IMR-90 (cell line): ENCODE data around the gene TATDN2. TPM values are rescaled to one million over a fixed set of nuclear protein-coding genes. Genes with fewer than 3 reads are reported as not detected.

ENCODE experiments used
- ATAC-seq: fragments of 200-7000 bp; cut with Tn5 transposase; 2 replicates; pipeline ENCODE4 v1.9.1; 2020; ENCODE audit warnings: low read depth, mild to moderate bottlenecking, moderate library complexity
- BruUV-seq: library from RNA; stranded (reverse); fragments of 400-500 nt; replicated peaks from 2 replicates; lab custom pipeline; 2021; lab: Mats Ljungman, UMichigan
- CTCF ChIA-PET: fragments of 300-600 bp; formaldehyde crosslinking; extraction: SDS; loops from one replicate; lab custom pipeline; 2021; ENCODE audit warnings: antibody characterized with exemption; lab: Yijun Ruan, JAX
- POLR2A ChIA-PET: fragments of 300-600 bp; sonication (Branson Sonifier 250); formaldehyde crosslinking; loops from one replicate; lab custom pipeline; 2022; ENCODE audit warnings: antibody characterized with exemption; ENCODE audit not compliant: unreplicated experiment; lab: Charles Lee
- DNase-seq: peaks from one replicate; pipeline ENCODE4 v3.0.0; 2013
- H2AFZ ChIP-seq: replicated peaks from 2 replicates; pipeline ENCODE3; 2013; ENCODE audit warnings: low read length, mild to moderate bottlenecking; ENCODE audit not compliant: poor library complexity
- H2AK5ac ChIP-seq: 2 replicates; pipeline ENCODE4 v1.6.1; 2013; ENCODE audit warnings: low read depth, low read length, inconsistent platforms
- H2AK9ac ChIP-seq: replicated peaks from 2 replicates; pipeline ENCODE3; 2013; ENCODE audit warnings: mild to moderate bottlenecking, low read depth, low read length, moderate library complexity; ENCODE audit not compliant: poor library complexity
- H2BK120ac ChIP-seq: 2 replicates; pipeline ENCODE4 v1.6.1; 2013; ENCODE audit warnings: low read depth, low read length, inconsistent platforms
- H2BK15ac ChIP-seq: 3 replicates; pipeline ENCODE4 v1.6.1; 2013; ENCODE audit warnings: low read depth, low read length, inconsistent platforms
- H2BK20ac ChIP-seq: 2 replicates; pipeline ENCODE4 v1.6.1; 2013; ENCODE audit warnings: low read depth, mild to moderate bottlenecking, inconsistent platforms, low read length, moderate library complexity
- H2BK5ac ChIP-seq: 2 replicates; pipeline ENCODE4 v1.6.1; 2013; ENCODE audit warnings: mild to moderate bottlenecking, low read depth, low read length, inconsistent platforms; ENCODE audit not compliant: poor library complexity, severe bottlenecking
- H3K14ac ChIP-seq: replicated peaks from 2 replicates; pipeline ENCODE4 v1.6.1; 2013; ENCODE audit warnings: low read depth, low read length, inconsistent platforms
- H3K18ac ChIP-seq: 2 replicates; pipeline ENCODE4 v1.6.1; 2013; ENCODE audit warnings: low read depth, low read length, control low read depth
- H3K23ac ChIP-seq: 2 replicates; pipeline ENCODE4 v1.6.1; 2013; ENCODE audit warnings: low read depth, low read length, inconsistent platforms
- H3K27ac ChIP-seq: 2 replicates; pipeline ENCODE4 v1.5.1; 2013; ENCODE audit warnings: mild to moderate bottlenecking, control low read depth, low read length; ENCODE audit not compliant: insufficient read depth
- H3K27me3 ChIP-seq: 2 replicates; pipeline ENCODE4 v1.6.1; 2013; ENCODE audit warnings: low read length; ENCODE audit not compliant: control insufficient read depth, insufficient read depth
- H3K36me3 ChIP-seq: 2 replicates; pipeline ENCODE4 v1.6.1; 2013; ENCODE audit warnings: low read length, mixed read lengths; ENCODE audit not compliant: control insufficient read depth, insufficient read depth
- H3K4ac ChIP-seq: 2 replicates; pipeline ENCODE4 v1.6.1; 2013; ENCODE audit warnings: low read depth, low read length, inconsistent platforms
- H3K4me1 ChIP-seq: 2 replicates; pipeline ENCODE4 v1.6.1; 2013; ENCODE audit warnings: low read length, mixed read lengths; ENCODE audit not compliant: control insufficient read depth, insufficient read depth
- H3K4me2 ChIP-seq: 2 replicates; pipeline ENCODE4 v1.6.1; 2013; ENCODE audit warnings: low read depth, mild to moderate bottlenecking, control low read depth, low read length, moderate library complexity
- H3K4me3 ChIP-seq: 2 replicates; pipeline ENCODE4 v1.5.1; 2013; ENCODE audit warnings: low read depth, mild to moderate bottlenecking, control low read depth, low read length, moderate library complexity; ENCODE audit not compliant: insufficient read depth
- H3K56ac ChIP-seq: 2 replicates; pipeline ENCODE4 v1.6.1; 2013; ENCODE audit warnings: low read length, inconsistent platforms; ENCODE audit not compliant: insufficient read depth; ENCODE audit errors: extremely low read depth
- H3K79me1 ChIP-seq, 2 experiments: 2 replicates each; pipeline ENCODE4 v1.6.1; 2013; ENCODE audit warnings: low read length in 2 of 2, inconsistent platforms in 1 of 2, low read depth in 1 of 2
- H3K9ac ChIP-seq: 2 replicates; pipeline ENCODE4 v1.6.1; 2013; ENCODE audit warnings: low read depth, low read length, control low read depth
- H3K9me1 ChIP-seq: 2 replicates; pipeline ENCODE4 v1.6.1; 2013; ENCODE audit warnings: low read length, inconsistent platforms; ENCODE audit not compliant: insufficient read depth
- H3K9me3 ChIP-seq: 2 replicates; pipeline ENCODE4 v1.6.1; 2013; ENCODE audit warnings: low read length; ENCODE audit not compliant: control insufficient read depth, insufficient read depth
- H4K20me1 ChIP-seq: 2 replicates; pipeline ENCODE4 v1.6.1; 2013; ENCODE audit warnings: low read length, inconsistent platforms; ENCODE audit not compliant: insufficient read depth
- H4K5ac ChIP-seq: 2 replicates; pipeline ENCODE4 v1.6.1; 2013; ENCODE audit warnings: mild to moderate bottlenecking, low read depth, low read length, control low read depth
- H4K8ac ChIP-seq, 2 experiments: 2 replicates each; pipeline ENCODE4 v1.6.1; 2013; ENCODE audit warnings: low read depth in 2 of 2, low read length in 2 of 2, control low read depth in 1 of 2, inconsistent platforms in 1 of 2
- H4K91ac ChIP-seq: 2 replicates; pipeline ENCODE4 v1.6.1; 2013; ENCODE audit warnings: low read depth, low read length, inconsistent platforms; ENCODE audit not compliant: insufficient read depth
- BHLHE40 ChIP-seq: fragments of 150-350 bp; IDR thresholded peaks from 2 replicates; pipeline ENCODE4 v1.6.1; 2016; ENCODE audit warnings: mild to moderate bottlenecking, low read depth, low read length
- CEBPB ChIP-seq: IDR thresholded peaks from 2 replicates; pipeline ENCODE4 v1.6.1; 2012; ENCODE audit warnings: low read depth, low read length, improper control_type of control experiment
- CHD1 ChIP-seq: IDR thresholded peaks from 2 replicates; pipeline ENCODE4 v1.6.1; 2012; ENCODE audit warnings: low read depth, low read length, improper control_type of control experiment
- CTCF ChIP-seq: conservative IDR thresholded peaks from 2 replicates; pipeline ENCODE4 v1.5.1; 2012; ENCODE audit warnings: mild to moderate bottlenecking, low read depth, low read length, improper control_type of control experiment
- ELK1 ChIP-seq: fragments of 150-350 bp; IDR thresholded peaks from 2 replicates; pipeline ENCODE4 v1.6.1; 2016; ENCODE audit warnings: low read depth, mild to moderate bottlenecking, low read length, moderate library complexity, borderline replicate concordance
- FOS ChIP-seq: fragments of 150-350 bp; IDR thresholded peaks from 2 replicates; pipeline ENCODE4 v1.6.1; 2016; ENCODE audit warnings: low read depth, low read length
- MAFK ChIP-seq: IDR thresholded peaks from 2 replicates; pipeline ENCODE4 v1.6.1; 2012; ENCODE audit warnings: low read depth, low read length, improper control_type of control experiment
- MAZ ChIP-seq: IDR thresholded peaks from 2 replicates; pipeline ENCODE4 v1.6.1; 2012; ENCODE audit warnings: low read depth, mild to moderate bottlenecking, low read length, improper control_type of control experiment, moderate library complexity, borderline replicate concordance
- MXI1 ChIP-seq: IDR thresholded peaks from 2 replicates; pipeline ENCODE4 v1.6.1; 2012; ENCODE audit warnings: low read depth, mild to moderate bottlenecking, low read length, moderate library complexity, borderline replicate concordance
- NFE2L2 ChIP-seq: fragments of 150-350 bp; IDR thresholded peaks from 2 replicates; pipeline ENCODE4 v1.6.1; 2016; ENCODE audit warnings: low read depth, mild to moderate bottlenecking, low read length
- POLR2A ChIP-seq: IDR thresholded peaks from 2 replicates; pipeline ENCODE4 v1.6.1; 2012; ENCODE audit warnings: mild to moderate bottlenecking, low read depth, low read length
- RAD21 ChIP-seq: IDR thresholded peaks from 2 replicates; pipeline ENCODE4 v1.6.1; 2012; ENCODE audit warnings: low read length, improper control_type of control experiment
- RCOR1 ChIP-seq: IDR thresholded peaks from 2 replicates; pipeline ENCODE4 v1.6.1; 2012; ENCODE audit warnings: mild to moderate bottlenecking, low read length, improper control_type of control experiment; ENCODE audit not compliant: insufficient replicate concordance
- RFX5 ChIP-seq: IDR thresholded peaks from 2 replicates; pipeline ENCODE4 v1.8.0; 2012; ENCODE audit warnings: low read depth, mild to moderate bottlenecking, low read length, moderate library complexity
- SMC3 ChIP-seq: fragments of 150-350 bp; IDR thresholded peaks from 2 replicates; pipeline ENCODE4 v1.6.1; 2016; ENCODE audit warnings: low read depth, mild to moderate bottlenecking, antibody characterized with exemption, low read length, moderate library complexity
- USF2 ChIP-seq: fragments of 150-350 bp; IDR thresholded peaks from 2 replicates; pipeline ENCODE4 v1.6.1; 2017; ENCODE audit warnings: mild to moderate bottlenecking, antibody characterized with exemption, low read length, low read depth
- WGBS, 2 experiments: methylation state at CpG; one replicate each; pipeline versions ENCODE4 v1.1.5 to v1.1.7; 2013; ENCODE audit warnings: missing lambda C conversion rate in 2 of 2; ENCODE audit not compliant: insufficient read length in 1 of 2; ENCODE audit errors: extremely low coverage in 2 of 2; 5-methylcytosine and 5-hydroxymethylcytosine counted together
- dilution Hi-C: fragments of 300-500 bp; cut with HindIII; formaldehyde crosslinking; loops from one replicate; pipeline ENCODE4 v1.14.3; 2018; ENCODE audit warnings: low sequenced_read_pairs; ENCODE audit not compliant: unreplicated experiment
- in situ Hi-C: fragments of 300-500 bp; cut with MboI; formaldehyde crosslinking; loops from 3 replicates; pipeline ENCODE4 v1.14.3; 2019; ENCODE audit warnings: low sequenced_read_pairs, inconsistent platforms, mixed read lengths
- intact Hi-C: fragments of 100-400 bp; cut with micrococcal nuclease; formaldehyde crosslinking; loops from 2 replicates; pipeline ENCODE4 v1.10.0; 2022
- polyA plus RNA-seq, 3 experiments: library from polyadenylated mRNA; depleted of rRNA; stranded (reverse); fragments of >200 nt; gene quantifications; 2 replicates each; pipeline ENCODE4 v1.2.3, GENCODE V29; 2012; ENCODE audit warnings: low replicate concordance in 1 of 3
- total RNA-seq: library from RNA; depleted of rRNA; stranded (reverse); fragments of >200 nt; gene quantifications from 2 replicates; pipeline ENCODE4 v1.2.3, GENCODE V29; 2012

TATDN2 gene
- total and polyA plus RNA-seq, 2 of the 4 experiments (the other 2 are of a cell fraction): 9.0 to 18.8 TPM

DNA sequence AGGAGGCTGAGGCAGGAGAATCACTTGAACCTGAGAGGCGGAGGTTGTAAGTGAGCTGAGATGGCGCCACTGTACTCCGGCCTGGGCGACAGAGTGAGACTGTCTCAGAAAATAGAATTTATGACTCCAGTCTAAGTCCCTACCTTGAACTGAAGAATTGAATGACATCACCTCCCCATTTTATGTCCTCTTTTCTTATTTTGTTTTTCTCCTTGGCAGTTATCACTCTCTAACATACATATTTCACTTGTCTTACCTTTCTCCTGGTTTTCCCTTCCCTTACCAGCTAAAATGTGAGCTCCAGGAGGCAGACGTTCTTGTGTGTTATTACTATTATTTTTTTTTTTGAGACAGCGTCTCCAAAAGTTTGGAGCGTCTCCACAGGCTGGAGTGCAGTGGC, 7.6 kb downstream of the TATDN2 start:
- no peak overlapping the region for H3K4ac ChIP-seq
- dilution Hi-C loops (no loop called here), in situ Hi-C loops (no loop called here), intact Hi-C loops (no loop called here)
- H3K56ac ChIP-seq: no peak overlapping the region
- H2BK15ac ChIP-seq: no peak overlapping the region
- no peak overlapping the region for H3K4me2 ChIP-seq
- no TSS peak for BruUV-seq
- no peak overlapping the region for H3K14ac ChIP-seq
- ATAC-seq (no peak), DNase-seq (no peak)
- H4K5ac ChIP-seq: no peak overlapping the region
- no peak overlapping the region for H4K8ac ChIP-seq
- no peak overlapping the region for H3K23ac ChIP-seq
- ChIA-PET POLR2A (interaction anchor here (0.7 kb wide), 1 partner anchor 21 kb away, joined by 5 read pairs; no protein-coding TSS in a partner anchor), CTCF (no interaction called here)
- no peak overlapping the region for H2BK5ac ChIP-seq
- no peak overlapping the region for H2BK120ac ChIP-seq
- H3K27me3 ChIP-seq: no peaks in the 10 kb centered on the region
- H3K79me1 ChIP-seq: peaks cover 39 to 78% of the 10 kb centered on the region in 2 experiments
- peaks cover 22% of the 10 kb centered on the region for H4K20me1 ChIP-seq
- H3K9ac ChIP-seq: no peak overlapping the region
- no peak overlapping the region for H2AK5ac ChIP-seq
- no peaks in the 10 kb centered on the region for H3K9me3 ChIP-seq
- H3K36me3 ChIP-seq: peaks cover 35% of the 10 kb centered on the region
- H2AK9ac ChIP-seq: no peak overlapping the region
- no peaks in the 10 kb centered on the region for H3K4me1 ChIP-seq
- TF ChIP-seq ELK1: no peak
- no peak for TF ChIP-seq CTCF
- no peak for TF ChIP-seq NFE2L2
- no peak for TF ChIP-seq RFX5
- no peak for TF ChIP-seq FOS
- TF ChIP-seq CHD1: no peak
- no peak for TF ChIP-seq POLR2A
- TF ChIP-seq RCOR1: no peak
- no peak for TF ChIP-seq USF2
- no peak for TF ChIP-seq RAD21
- no peak for TF ChIP-seq CEBPB
- TF ChIP-seq SMC3: no peak
- no peak for TF ChIP-seq BHLHE40
- TF ChIP-seq MAFK: no peak
- no peak for TF ChIP-seq MXI1
- TF ChIP-seq MAZ: no peak
- peaks cover 18% of the 10 kb centered on the region for H3K9me1 ChIP-seq
- H3K18ac ChIP-seq: no peak overlapping the region
- no peak overlapping the region for H2AFZ ChIP-seq
- no peak overlapping the region for H3K27ac ChIP-seq
- no peak overlapping the region for H3K4me3 ChIP-seq
- WGBS, 2 experiments: no CpG with 5 or more reads among the region's 7 CpGs
- H4K91ac ChIP-seq: no peak overlapping the region
- H2BK20ac ChIP-seq: no peak overlapping the region
